ENCODE results near the gene RAB6B.

The RAB6B gene

DNA sequence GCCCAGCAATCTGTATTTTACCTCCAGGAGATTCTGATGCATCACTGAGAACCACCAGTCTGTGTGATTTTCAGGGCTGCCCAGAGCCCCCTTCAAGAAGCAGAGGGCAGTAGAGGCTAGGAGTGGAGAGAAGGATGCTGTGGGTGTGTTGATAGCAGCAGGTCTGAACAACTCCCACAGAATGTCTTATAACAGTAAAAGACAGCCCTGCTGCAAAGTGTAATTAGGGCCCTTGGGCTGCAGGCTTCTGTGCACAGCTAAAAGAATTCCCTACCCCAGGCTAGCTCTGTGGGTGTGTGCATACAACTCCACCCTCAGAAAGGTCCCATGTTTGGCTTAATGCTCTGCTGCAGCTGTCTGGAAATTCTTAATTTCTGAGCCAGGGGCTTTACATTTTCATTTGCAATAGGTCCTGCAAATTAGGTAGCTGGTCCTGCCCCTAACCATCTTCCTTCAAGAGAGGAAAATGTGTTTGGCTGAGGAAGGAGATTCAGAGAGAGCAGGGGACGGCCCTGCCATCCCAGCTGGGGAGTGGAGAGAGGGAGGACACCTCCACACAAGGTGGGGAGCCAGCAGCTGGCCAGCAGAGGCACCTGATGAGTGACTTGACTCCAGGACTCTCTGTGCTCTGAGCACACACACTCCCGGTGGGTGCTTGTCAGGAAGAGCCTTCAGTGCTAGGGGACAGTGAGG is 43.2 kb upstream of the RAB6B start:
- no peak overlapping the region for H3K9ac ChIP-seq (ENCODE audit: low read length)
- no peaks in the 10 kb centered on the region for H3K4me1 ChIP-seq (ENCODE audit: low read length)
- no peak overlapping the region for H3K4me3 ChIP-seq (ENCODE audit: low read length)
- H3K79me2 ChIP-seq (ENCODE audit: low read length) = no peaks in the 10 kb centered on the region
- no peak for TF ChIP-seq EZH2phosphoT487 (IDR thresholded peaks at IDR 0.05; ENCODE audit: low read depth)
- TF ChIP-seq, protein P1, sequence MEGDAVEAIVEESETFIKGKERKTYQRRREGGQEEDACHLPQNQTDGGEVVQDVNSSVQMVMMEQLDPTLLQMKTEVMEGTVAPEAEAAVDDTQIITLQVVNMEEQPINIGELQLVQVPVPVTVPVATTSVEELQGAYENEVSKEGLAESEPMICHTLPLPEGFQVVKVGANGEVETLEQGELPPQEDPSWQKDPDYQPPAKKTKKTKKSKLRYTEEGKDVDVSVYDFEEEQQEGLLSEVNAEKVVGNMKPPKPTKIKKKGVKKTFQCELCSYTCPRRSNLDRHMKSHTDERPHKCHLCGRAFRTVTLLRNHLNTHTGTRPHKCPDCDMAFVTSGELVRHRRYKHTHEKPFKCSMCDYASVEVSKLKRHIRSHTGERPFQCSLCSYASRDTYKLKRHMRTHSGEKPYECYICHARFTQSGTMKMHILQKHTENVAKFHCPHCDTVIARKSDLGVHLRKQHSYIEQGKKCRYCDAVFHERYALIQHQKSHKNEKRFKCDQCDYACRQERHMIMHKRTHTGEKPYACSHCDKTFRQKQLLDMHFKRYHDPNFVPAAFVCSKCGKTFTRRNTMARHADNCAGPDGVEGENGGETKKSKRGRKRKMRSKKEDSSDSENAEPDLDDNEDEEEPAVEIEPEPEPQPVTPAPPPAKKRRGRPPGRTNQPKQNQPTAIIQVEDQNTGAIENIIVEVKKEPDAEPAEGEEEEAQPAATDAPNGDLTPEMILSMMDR (IDR thresholded peaks at IDR 0.05; ENCODE audit: low read depth, low read length) = no peak
- H3K36me3 ChIP-seq (replicated peaks; ENCODE audit: low read depth, low read length) = no peaks in the 10 kb centered on the region
- H3K4me2 ChIP-seq (ENCODE audit: low read length) = no peak overlapping the region
- H3K27me3 ChIP-seq (ENCODE audit: low read depth, low read length) = peaks cover 38% of the 10 kb centered on the region
- no peak overlapping the region for H2AFZ ChIP-seq (ENCODE audit: low read depth, low read length)
- H3K27ac ChIP-seq (ENCODE audit: low read length) = no peak overlapping the region
- no peaks in the 10 kb centered on the region for H3K9me3 ChIP-seq (ENCODE audit: insufficient read depth, low read length)
- no peaks in the 10 kb centered on the region for H4K20me1 ChIP-seq (ENCODE audit: insufficient read depth, low read length)

DNA sequence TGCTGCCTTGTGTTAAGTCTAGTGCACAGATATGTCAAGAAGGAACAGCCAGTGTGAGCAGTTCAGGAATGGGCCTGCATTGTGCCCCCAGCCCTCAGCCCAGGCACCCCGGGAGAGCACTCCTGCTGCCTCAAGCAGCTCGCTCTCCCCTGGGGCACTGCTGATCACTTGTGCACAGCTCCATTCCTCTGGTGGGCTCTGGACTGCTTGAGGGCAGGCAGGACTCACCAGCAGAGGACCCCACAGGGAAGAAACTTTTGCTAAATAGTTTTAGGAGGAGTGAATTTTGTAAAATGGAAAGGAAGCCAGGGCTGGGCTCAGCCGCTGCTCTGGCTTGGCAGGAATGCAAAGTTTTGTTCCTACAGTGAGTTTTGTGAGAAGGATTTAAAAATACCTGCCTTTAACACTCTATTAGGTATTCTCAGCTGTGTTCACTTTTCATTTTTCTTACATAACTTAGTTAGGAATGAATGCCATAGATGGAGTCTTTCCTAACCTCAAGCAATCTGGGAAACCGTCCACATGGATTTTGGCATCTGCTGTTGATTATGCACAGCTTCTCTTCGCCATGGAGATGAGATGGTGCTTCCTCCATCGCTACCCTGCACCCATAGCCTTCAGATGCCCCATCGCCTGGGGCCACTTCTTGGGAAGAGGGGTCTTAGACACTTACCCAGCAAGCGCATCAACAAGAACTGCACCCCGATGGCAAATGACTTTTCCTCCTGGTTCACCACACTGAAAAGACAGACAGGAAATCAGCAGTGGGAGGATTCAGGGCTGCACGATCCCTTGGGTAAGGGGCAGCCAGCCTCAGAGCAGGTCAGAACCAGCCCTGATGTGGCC is 42.3 kb upstream of the RAB6B start:
- no peak overlapping the region for H3K4me2 ChIP-seq (ENCODE audit: low read length)
- H2AFZ ChIP-seq (ENCODE audit: low read depth, low read length) = no peak overlapping the region
- TF ChIP-seq, protein P1 (IDR thresholded peaks at IDR 0.05; ENCODE audit: low read depth, low read length) = no peak
- TF ChIP-seq EZH2phosphoT487 (IDR thresholded peaks at IDR 0.05; ENCODE audit: low read depth) = no peak
- H3K4me1 ChIP-seq (ENCODE audit: low read length) = no peaks in the 10 kb centered on the region
- H3K79me2 ChIP-seq (ENCODE audit: low read length) = no peaks in the 10 kb centered on the region
- H3K36me3 ChIP-seq (replicated peaks; ENCODE audit: low read depth, low read length) = no peaks in the 10 kb centered on the region
- peaks cover 38% of the 10 kb centered on the region for H3K27me3 ChIP-seq (ENCODE audit: low read depth, low read length)
- H4K20me1 ChIP-seq (ENCODE audit: insufficient read depth, low read length) = no peaks in the 10 kb centered on the region
- no peaks in the 10 kb centered on the region for H3K9me3 ChIP-seq (ENCODE audit: insufficient read depth, low read length)
- no peak overlapping the region for H3K27ac ChIP-seq (ENCODE audit: low read length)
- no peak overlapping the region for H3K4me3 ChIP-seq (ENCODE audit: low read length)
- H3K9ac ChIP-seq (ENCODE audit: low read length) = no peak overlapping the region

DNA sequence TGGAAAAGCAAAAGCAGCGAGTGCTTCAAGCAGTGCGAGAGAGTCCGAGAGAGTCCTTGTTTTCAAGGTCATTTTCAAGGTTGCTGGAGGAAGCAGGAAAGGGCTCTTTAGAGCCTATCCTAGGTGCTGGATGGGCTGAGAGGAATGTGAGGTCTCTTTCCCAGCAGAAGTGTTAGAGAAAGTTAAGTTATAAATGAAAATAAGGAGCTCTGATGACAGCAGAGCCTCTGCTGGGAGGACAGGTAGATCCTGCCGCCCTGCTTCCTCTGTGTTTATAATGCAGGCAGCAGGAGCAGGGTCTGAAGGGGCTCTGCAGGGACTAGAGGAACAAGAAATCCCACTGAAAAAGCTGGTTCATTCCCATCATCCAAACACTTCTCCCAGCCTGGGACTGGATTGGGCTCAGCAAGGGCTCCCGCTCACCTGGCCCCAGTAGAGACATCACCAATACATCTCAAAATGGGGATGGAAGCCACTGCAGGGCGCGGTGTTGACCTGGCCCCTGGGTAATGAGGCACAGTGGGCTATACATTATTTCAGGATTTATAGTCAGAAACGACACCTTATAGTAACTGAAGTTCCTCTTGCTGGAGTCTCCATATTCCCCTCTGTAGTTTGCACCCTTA is 41.5 kb upstream of the RAB6B start:
- Histone ChIP-seq H3K27ac (ENCODE audit: low read length) (no peak overlapping the region), H3K79me2 (ENCODE audit: low read length) (no peaks in the 10 kb centered on the region), H2AFZ (ENCODE audit: low read depth, low read length) (no peak overlapping the region), H3K9ac (ENCODE audit: low read length) (no peak overlapping the region), H3K9me3 (ENCODE audit: insufficient read depth, low read length) (no peaks in the 10 kb centered on the region), H3K27me3 (ENCODE audit: low read depth, low read length) (peaks cover 38% of the 10 kb centered on the region), H3K36me3 (replicated peaks; ENCODE audit: low read depth, low read length) (no peaks in the 10 kb centered on the region), H3K4me1 (ENCODE audit: low read length) (no peaks in the 10 kb centered on the region), H4K20me1 (ENCODE audit: insufficient read depth, low read length) (no peaks in the 10 kb centered on the region), H3K4me2 (ENCODE audit: low read length) (no peak overlapping the region), H3K4me3 (ENCODE audit: low read length) (no peak overlapping the region)
- TF ChIP-seq EZH2phosphoT487 (IDR thresholded peaks at IDR 0.05; ENCODE audit: low read depth) = no peak
- TF ChIP-seq, protein P1 (IDR thresholded peaks at IDR 0.05; ENCODE audit: low read depth, low read length) = no peak

Data from OCI-LY3 (cell line).